Loucy (cell line): ENCODE data around the gene MINDY4B.

ENCODE experiments used
- CTCF ChIP-seq: fragments of 200-600 bp; sonication (generic); conservative IDR thresholded peaks from 2 replicates; pipeline ENCODE4 v1.5.1; 2014; ENCODE audit warnings: mild to moderate bottlenecking, antibody characterized with exemption, low read length
- EZH2phosphoT487 ChIP-seq: fragments of 200-600 bp; IDR thresholded peaks from 2 replicates; pipeline ENCODE4 v1.6.1; 2018; ENCODE audit warnings: antibody characterized with exemption, mild to moderate bottlenecking, moderate library complexity, borderline replicate concordance

- TF ChIP-seq EZH2phosphoT487 (no peak), CTCF (no peak)
Observed at GRCh38 chr3:150847433-150847832, 57.8 kb downstream of the MINDY4B start.
